Measurements from ENCODE around the gene DSG3. TPM values are rescaled to one million over a fixed set of nuclear protein-coding genes. Genes with fewer than 3 reads are reported as not detected.

The DSG3 gene
- total and polyA plus RNA-seq, 7 donors, result under 0.01 to 1.1 TPM; not detected in 5

DNA sequence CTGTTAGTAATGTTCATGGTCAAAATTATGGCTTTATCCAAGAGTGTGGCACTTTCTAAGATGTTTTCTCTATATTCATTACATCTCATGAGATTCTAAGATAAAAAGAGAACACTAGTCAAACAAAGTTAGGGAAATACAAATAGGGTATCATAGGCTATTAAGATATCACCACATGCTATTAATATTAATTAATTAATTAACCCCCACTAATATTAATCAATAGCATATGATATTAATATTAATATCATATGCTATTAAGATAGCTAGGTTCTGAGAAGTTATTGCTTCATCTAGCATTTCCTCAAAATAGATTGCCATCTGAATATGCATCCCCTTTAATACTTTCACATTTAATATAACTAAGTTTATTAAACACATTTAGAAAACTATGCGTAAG, 22.1 kb downstream of the DSG3 start:
- no peaks in the 10 kb centered on the region for H3K36me3 ChIP-seq
- intact Hi-C loops (cut with DNase I), result no loop called here

DNA sequence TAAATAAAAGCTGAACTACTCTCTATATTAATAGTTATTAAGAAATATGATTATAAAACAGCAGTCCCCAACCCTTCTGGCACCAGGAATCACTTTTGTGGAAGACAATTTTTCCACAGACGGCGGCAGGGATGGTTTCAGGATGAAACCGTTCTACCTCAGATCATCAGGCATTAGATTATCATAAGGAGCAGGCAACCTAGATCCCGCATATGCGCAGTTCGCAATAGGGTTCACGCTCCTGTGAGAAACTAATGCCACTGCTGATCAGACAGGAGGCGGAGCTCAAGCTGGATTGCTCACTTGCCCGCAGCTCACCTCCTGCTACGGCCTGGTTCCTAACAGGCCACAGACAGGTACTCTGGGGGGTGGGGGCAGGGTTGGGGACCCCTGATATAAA, 31.1 kb downstream of the DSG3 start:
- no peak overlapping the region for H3K27ac ChIP-seq
- peaks cover 0 to 5% (median 0%) of the 10 kb centered on the region in 3 donors for H3K27me3 ChIP-seq
- 96 to 98% methylated on average over 10 of the region's 10 CpGs for WGBS, 2 donors
- H3K4me3 ChIP-seq, result no peak overlapping the region
- H3K4me1 ChIP-seq, result no peaks in the 10 kb centered on the region
- TF ChIP-seq, protein P1, sequence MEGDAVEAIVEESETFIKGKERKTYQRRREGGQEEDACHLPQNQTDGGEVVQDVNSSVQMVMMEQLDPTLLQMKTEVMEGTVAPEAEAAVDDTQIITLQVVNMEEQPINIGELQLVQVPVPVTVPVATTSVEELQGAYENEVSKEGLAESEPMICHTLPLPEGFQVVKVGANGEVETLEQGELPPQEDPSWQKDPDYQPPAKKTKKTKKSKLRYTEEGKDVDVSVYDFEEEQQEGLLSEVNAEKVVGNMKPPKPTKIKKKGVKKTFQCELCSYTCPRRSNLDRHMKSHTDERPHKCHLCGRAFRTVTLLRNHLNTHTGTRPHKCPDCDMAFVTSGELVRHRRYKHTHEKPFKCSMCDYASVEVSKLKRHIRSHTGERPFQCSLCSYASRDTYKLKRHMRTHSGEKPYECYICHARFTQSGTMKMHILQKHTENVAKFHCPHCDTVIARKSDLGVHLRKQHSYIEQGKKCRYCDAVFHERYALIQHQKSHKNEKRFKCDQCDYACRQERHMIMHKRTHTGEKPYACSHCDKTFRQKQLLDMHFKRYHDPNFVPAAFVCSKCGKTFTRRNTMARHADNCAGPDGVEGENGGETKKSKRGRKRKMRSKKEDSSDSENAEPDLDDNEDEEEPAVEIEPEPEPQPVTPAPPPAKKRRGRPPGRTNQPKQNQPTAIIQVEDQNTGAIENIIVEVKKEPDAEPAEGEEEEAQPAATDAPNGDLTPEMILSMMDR (IDR thresholded peaks at IDR 0.05), result no peak
- TF ChIP-seq EP300 (IDR thresholded peaks at IDR 0.05), result no peak
- H3K36me3 ChIP-seq, result no peaks in the 10 kb centered on the region
- intact Hi-C loops (cut with DNase I), result no loop called here
- no peaks in the 10 kb centered on the region for H3K9me3 ChIP-seq
- DNase-seq, result no peak

More for the DNA sequence above, 22.1 kb downstream of the DSG3 start:
- Histone ChIP-seq H3K27ac (no peak overlapping the region), H3K27me3 (no peaks in the 10 kb centered on the region), H3K4me3 (no peak overlapping the region), H3K9me3 (no peaks in the 10 kb centered on the region), H3K4me1 (no peaks in the 10 kb centered on the region)
- no peak for DNase-seq
- TF ChIP-seq, protein P1 (IDR thresholded peaks at IDR 0.05), result no peak
- no peak for TF ChIP-seq POLR2AphosphoS5 (IDR thresholded peaks at IDR 0.05)
- no peak for TF ChIP-seq POLR2A (IDR thresholded peaks at IDR 0.05)
- TF ChIP-seq EP300 (IDR thresholded peaks at IDR 0.05), result no peak
- WGBS, 2 donors, result 98 to 100% methylated on average over 1 of the region's 1 CpG

DNA sequence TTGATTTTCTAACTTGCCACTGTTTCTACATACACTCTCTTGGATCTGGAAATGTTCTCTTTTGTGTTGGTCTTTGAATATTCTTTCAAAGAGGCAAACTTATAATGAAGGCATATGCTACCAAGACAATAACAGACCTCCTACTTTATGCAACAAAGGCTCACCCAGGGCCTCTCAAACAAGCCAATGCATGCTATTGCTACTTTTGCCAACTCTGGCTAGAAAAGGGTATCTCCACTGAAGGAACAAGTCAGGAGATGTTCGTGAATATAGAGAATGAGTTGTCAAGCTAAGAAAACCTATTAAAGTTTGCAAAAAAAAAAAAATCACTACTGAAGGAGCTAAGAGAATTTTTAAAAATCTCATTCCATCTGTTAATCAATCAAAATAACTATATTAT, 34.5 kb downstream of the DSG3 start:
- H3K36me3 ChIP-seq, result no peaks in the 10 kb centered on the region
- 84 to 96% methylated on average over 1 of the region's 1 CpG for WGBS, 2 donors

DNA sequence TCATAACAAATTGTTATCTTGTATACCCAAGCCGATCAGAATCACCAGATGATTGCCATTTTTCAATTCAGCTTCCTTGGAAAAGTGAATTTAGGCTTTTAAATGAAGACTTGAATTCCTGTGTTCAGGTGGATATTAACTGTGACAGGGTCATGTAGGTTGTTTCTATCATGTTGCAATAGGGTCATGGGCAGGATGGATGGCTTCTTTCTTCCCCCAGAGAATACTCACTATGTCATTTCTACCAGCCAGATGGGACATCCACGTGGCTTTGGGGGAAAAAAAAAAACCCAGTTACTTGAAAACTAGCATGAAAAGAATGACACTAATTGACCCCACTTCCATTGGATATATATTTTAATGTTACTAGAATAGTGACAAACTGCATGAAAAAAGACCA, 35.9 kb downstream of the DSG3 start:
- 86 to 91% methylated on average over 2 of the region's 2 CpGs for WGBS, 2 donors
- H3K36me3 ChIP-seq, result no peaks in the 10 kb centered on the region
- H3K27ac ChIP-seq, result no peak overlapping the region
- peaks cover 0 to 5% (median 0%) of the 10 kb centered on the region in 3 donors for H3K27me3 ChIP-seq
- no peaks in the 10 kb centered on the region for H3K9me3 ChIP-seq
- TF ChIP-seq POLR2AphosphoS5 (IDR thresholded peaks at IDR 0.05) (no peak), POLR2A (IDR thresholded peaks at IDR 0.05) (no peak), EP300 (IDR thresholded peaks at IDR 0.05) (no peak)
- TF ChIP-seq, protein P1 (IDR thresholded peaks at IDR 0.05), result no peak
- intact Hi-C loops (cut with DNase I), result no loop called here
- DNase-seq, result no peak
- no peaks in the 10 kb centered on the region for H3K4me1 ChIP-seq
- no peak overlapping the region for H3K4me3 ChIP-seq

More for the DNA sequence above, 34.5 kb downstream of the DSG3 start:
- no peaks in the 10 kb centered on the region for H3K9me3 ChIP-seq
- no peak overlapping the region for H3K4me3 ChIP-seq
- no peak for TF ChIP-seq POLR2AphosphoS5 (IDR thresholded peaks at IDR 0.05)
- TF ChIP-seq, protein P1 (IDR thresholded peaks at IDR 0.05), result no peak
- TF ChIP-seq POLR2A (IDR thresholded peaks at IDR 0.05), result no peak
- TF ChIP-seq EP300 (IDR thresholded peaks at IDR 0.05), result no peak
- H3K27me3 ChIP-seq, result peaks cover 0 to 5% (median 0%) of the 10 kb centered on the region in 3 donors
- H3K4me1 ChIP-seq, result no peaks in the 10 kb centered on the region
- DNase-seq, result no peak
- H3K27ac ChIP-seq, result no peak overlapping the region
- intact Hi-C loops (cut with DNase I), result no loop called here

DNA sequence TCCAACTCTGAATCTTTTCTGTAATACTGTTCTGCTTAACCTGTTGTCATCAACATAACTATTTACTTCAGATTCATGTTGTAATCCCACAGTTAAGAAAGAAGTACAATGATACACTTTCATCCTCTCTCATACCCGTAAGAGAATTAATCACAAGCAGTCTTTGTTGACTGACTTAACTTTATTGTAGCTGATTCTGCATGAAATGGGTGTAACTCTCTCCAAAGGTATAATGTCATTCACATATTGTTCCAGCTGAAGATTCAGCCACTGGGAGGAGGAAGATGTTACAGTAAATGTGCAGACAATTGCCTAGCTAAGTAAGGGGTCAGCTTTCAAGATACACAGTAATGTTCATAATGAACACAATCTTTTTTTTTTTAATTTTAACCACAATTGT, 36.9 kb downstream of the DSG3 start:
- WGBS, 2 donors, result 24 to 68% methylated on average over 1 of the region's 1 CpG
- TF ChIP-seq EP300 (IDR thresholded peaks at IDR 0.05) (no peak), POLR2A (IDR thresholded peaks at IDR 0.05) (no peak), POLR2AphosphoS5 (IDR thresholded peaks at IDR 0.05) (no peak)
- TF ChIP-seq, protein P1 (IDR thresholded peaks at IDR 0.05), result no peak

More for the DNA sequence above, 36.9 kb downstream of the DSG3 start:
- Histone ChIP-seq H3K4me1 (no peaks in the 10 kb centered on the region), H3K4me3 (no peak overlapping the region), H3K9me3 (no peaks in the 10 kb centered on the region), H3K27me3 (no peaks in the 10 kb centered on the region), H3K27ac (no peak overlapping the region), H3K36me3 (no peaks in the 10 kb centered on the region)
- DNase-seq, result no peak
- intact Hi-C loops (cut with DNase I), result no loop called here

Data from sigmoid colon (tissue), 7 donors.